HepG2 (cell line): ENCODE results near the gene C1orf159. TPM values are rescaled to one million over a fixed set of nuclear protein-coding genes. Genes with fewer than 3 reads are reported as not detected.

Experiments used
- ADNP ChIP-seq: sonication (generic); formaldehyde crosslinking; IDR thresholded peaks from 2 replicates; pipeline ENCODE4 v1.4.0; 2020; ENCODE audit warnings: missing genetic modification reagents
- ATAD3A ChIP-seq: sonication (generic); formaldehyde crosslinking; IDR thresholded peaks from 2 replicates; pipeline ENCODE4 v1.4.0; 2020; ENCODE audit warnings: missing genetic modification reagents
- BRCA1 ChIP-seq: sonication (generic); formaldehyde crosslinking; IDR thresholded peaks from 2 replicates; pipeline ENCODE4 v1.4.0; 2020; ENCODE audit warnings: missing genetic modification reagents
- DR1 ChIP-seq: sonication (generic); formaldehyde crosslinking; IDR thresholded peaks from 2 replicates; pipeline ENCODE4 v1.8.0; 2021; ENCODE audit warnings: mild to moderate bottlenecking, missing genetic modification reagents, inconsistent platforms
- ELF3 ChIP-seq: IDR thresholded peaks from 2 replicates; pipeline ENCODE4 v1.6.1; 2016; ENCODE audit warnings: missing genetic modification reagents, missing compliant biosample characterization
- HMG20A ChIP-seq: IDR thresholded peaks from 2 replicates; pipeline ENCODE4 v1.6.1; 2016; ENCODE audit warnings: borderline replicate concordance
- MAFG ChIP-seq: sonication (generic); formaldehyde crosslinking; IDR thresholded peaks from 2 replicates; pipeline ENCODE4 v1.5.1; 2020; ENCODE audit warnings: mild to moderate bottlenecking, missing genetic modification reagents
- MXI1 ChIP-seq: IDR thresholded peaks from 3 replicates; pipeline ENCODE4 v1.6.1; 2012; ENCODE audit warnings: low read depth, low read length, inconsistent platforms, borderline replicate concordance
- NFIC ChIP-seq: IDR thresholded peaks from 2 replicates; pipeline ENCODE4 v1.6.1; 2012; ENCODE audit warnings: mild to moderate bottlenecking, low read length, inconsistent platforms
- NKX3-1 ChIP-seq: sonication (generic); formaldehyde crosslinking; IDR thresholded peaks from 2 replicates; pipeline ENCODE4 v1.5.0; 2020; ENCODE audit warnings: missing genetic modification reagents
- SP2 ChIP-seq: sonication (generic); formaldehyde crosslinking; IDR thresholded peaks from 2 replicates; pipeline ENCODE4 v1.5.1; 2020; ENCODE audit warnings: mild to moderate bottlenecking, missing genetic modification reagents
- SP5 ChIP-seq: IDR thresholded peaks from 2 replicates; pipeline ENCODE4 v1.6.1; 2016; ENCODE audit warnings: low read depth, borderline replicate concordance
- SRSF9 ChIP-seq: fragments of 200-400 bp; formaldehyde crosslinking; IDR thresholded peaks from 2 replicates; pipeline ENCODE4 v1.6.1; 2018; ENCODE audit warnings: borderline replicate concordance, mild to moderate bottlenecking, low read depth, low read length; ENCODE audit not compliant: insufficient read depth, poor library complexity, severe bottlenecking
- SUZ12 ChIP-seq: fragments of 150-350 bp; IDR thresholded peaks from 2 replicates; pipeline ENCODE4 v1.6.1; 2014; ENCODE audit warnings: low read depth, low read length
- TFAP4 ChIP-seq: sonication (generic); IDR thresholded peaks from 2 replicates; pipeline ENCODE4 v1.6.1; 2016; ENCODE audit warnings: low read depth, borderline replicate concordance
- ZBTB3 ChIP-seq: sonication (generic); formaldehyde crosslinking; IDR thresholded peaks from 2 replicates; pipeline ENCODE4 v1.4.0; 2020; ENCODE audit warnings: low read depth, mild to moderate bottlenecking, moderate library complexity, missing genetic modification reagents, borderline replicate concordance
- ZFP82 ChIP-seq: sonication (generic); formaldehyde crosslinking; IDR thresholded peaks from 2 replicates; pipeline ENCODE4 v1.5.1; 2020; ENCODE audit warnings: mild to moderate bottlenecking, missing genetic modification reagents, borderline replicate concordance
- ZFX ChIP-seq: sonication (generic); formaldehyde crosslinking; IDR thresholded peaks from 2 replicates; pipeline ENCODE4 v1.4.0; 2020; ENCODE audit warnings: mild to moderate bottlenecking, low read depth, missing genetic modification reagents, moderate library complexity
- ZMYM4 ChIP-seq: sonication (generic); formaldehyde crosslinking; IDR thresholded peaks from 2 replicates; pipeline ENCODE4 v1.8.1; 2023; ENCODE audit warnings: mild to moderate bottlenecking, missing genetic modification reagents
- ZNF292 ChIP-seq: sonication (generic); formaldehyde crosslinking; IDR thresholded peaks from 2 replicates; pipeline ENCODE4 v1.8.1; 2022; ENCODE audit warnings: mild to moderate bottlenecking, low read depth, missing genetic modification reagents, borderline replicate concordance
- ZNF317 ChIP-seq: sonication (generic); formaldehyde crosslinking; IDR thresholded peaks from 2 replicates; pipeline ENCODE4 v1.5.0; 2020; ENCODE audit warnings: mild to moderate bottlenecking, missing genetic modification reagents
- ZNF484 ChIP-seq: sonication (generic); formaldehyde crosslinking; IDR thresholded peaks from 2 replicates; pipeline ENCODE4 v1.5.1; 2020; ENCODE audit warnings: mild to moderate bottlenecking, low read depth, missing genetic modification reagents, borderline replicate concordance
- ZSCAN22 ChIP-seq: sonication (generic); formaldehyde crosslinking; IDR thresholded peaks from 2 replicates; pipeline ENCODE4 v1.4.0; 2020; ENCODE audit warnings: mild to moderate bottlenecking, missing genetic modification reagents
- ZSCAN30 ChIP-seq: sonication (generic); formaldehyde crosslinking; IDR thresholded peaks from 2 replicates; pipeline ENCODE4 v1.5.0; 2020; ENCODE audit warnings: mild to moderate bottlenecking, missing genetic modification reagents
- polyA plus RNA-seq, 8 experiments: library from polyadenylated mRNA; depleted of rRNA in 3 of 8; stranded (reverse) in 7 of 8; unstranded in 1 of 8; fragments of >200 nt; fragmentation: Illumina TruSeq in 4 of 8; extraction: Trizol in 4 of 8; gene quantifications; 2 replicates each; pipeline versions ENCODE4 v1.2.1 to v1.2.3, GENCODE V29; 2011 to 2016; ENCODE audit warnings: low read depth in 4 of 8, missing spikeins in 1 of 8, mixed read lengths in 1 of 8; ENCODE audit not compliant: insufficient read depth in 1 of 8
- total RNA-seq, 5 experiments: library from RNA; depleted of rRNA; stranded (reverse); fragments of >200 nt; fragmentation: Illumina TruSeq; extraction: Trizol; gene quantifications; 2 replicates each; pipeline ENCODE4 v1.2.3, GENCODE V29; 2016; ENCODE audit warnings: low read depth in 1 of 5
- TF ChIP-seq, protein P1 (sequence below): sonication (generic); formaldehyde crosslinking; IDR thresholded peaks from 2 replicates; pipeline ENCODE4 v1.4.0; 2020; ENCODE audit warnings: missing genetic modification reagents
- TF ChIP-seq, protein P2 (sequence below): sonication (generic); formaldehyde crosslinking; IDR thresholded peaks from 2 replicates; pipeline ENCODE4 v1.4.0; 2020; ENCODE audit warnings: missing genetic modification reagents

The C1orf159 gene
- total and polyA plus RNA-seq, 2 of the 13 experiments (the other 11 are each of a cell fraction or from before 2014, with no cell fraction given), result 3.8 to 6.7 TPM

DNA sequence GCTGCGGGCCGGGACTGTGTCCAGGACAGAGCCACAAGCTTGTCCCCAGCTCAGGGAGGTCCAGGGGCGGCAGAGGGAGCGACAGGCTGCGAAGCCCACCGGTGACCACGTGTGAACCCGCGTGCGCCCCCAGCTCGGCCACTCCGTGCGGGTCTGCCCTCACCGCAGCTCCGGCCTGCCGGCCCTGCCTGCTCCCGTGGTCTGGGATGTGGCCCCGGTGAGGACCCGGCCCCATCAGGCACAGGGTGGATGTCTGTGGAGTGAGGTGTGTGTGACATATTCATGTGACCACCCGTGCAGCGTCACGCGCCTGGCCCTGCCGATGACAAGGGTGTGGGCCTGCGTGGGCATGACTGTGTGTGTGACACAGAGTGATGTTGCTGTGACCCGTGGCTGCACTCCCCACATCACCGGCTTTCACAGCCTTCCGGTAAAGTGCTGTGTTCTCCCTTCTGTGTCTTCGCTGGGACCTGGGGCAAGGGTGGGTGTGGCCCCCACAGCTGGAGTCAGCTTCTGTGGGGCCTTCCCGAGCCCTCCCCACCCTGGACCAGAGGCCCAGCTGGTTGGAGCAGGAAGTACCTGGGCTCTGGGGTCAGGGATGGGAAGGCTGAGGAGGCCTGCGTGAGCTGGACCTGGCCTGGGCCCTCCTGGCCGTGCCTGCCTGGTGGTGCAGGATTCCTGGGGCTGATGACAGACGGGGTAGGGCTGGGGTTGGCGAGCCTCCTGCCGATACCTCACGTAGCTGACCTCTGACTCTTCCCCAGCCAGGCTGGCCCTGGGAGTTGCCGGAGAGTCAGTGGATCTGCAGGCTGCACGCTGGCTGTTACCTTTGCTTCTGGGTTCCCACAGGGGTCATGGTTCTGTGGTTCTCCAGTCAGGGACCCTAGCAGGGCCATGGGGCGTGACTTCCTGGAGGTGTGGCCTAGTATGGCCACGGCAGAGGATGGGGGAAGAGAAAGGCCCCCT, 45.9 kb downstream of the C1orf159 start (continued):
- TF ChIP-seq ZSCAN22 (CRISPR knock-in tag) (no peak), ZNF484 (no peak), ZMYM4 (CRISPR knock-in tag) (no peak), SP5 (CRISPR knock-in tag) (no peak), SUZ12 (no peak), ADNP (CRISPR knock-in tag) (no peak), BRCA1 (CRISPR knock-in tag) (no peak), ZNF317 (CRISPR knock-in tag) (no peak), ELF3 (CRISPR knock-in tag) (0 out of 2 replicates have a peak, but pooled peaks have one; percentile 12), SRSF9 (no peak), ZFP82 (CRISPR knock-in tag) (no peak), NKX3-1 (CRISPR knock-in tag) (no peak), MXI1 (no peak), ZBTB3 (CRISPR knock-in tag) (no peak), ZFX (CRISPR knock-in tag) (peak; percentile 66), ZNF292 (CRISPR knock-in tag) (0 out of 2 replicates have a peak, but pooled peaks have one; percentile 33), ATAD3A (no peak), HMG20A (no peak), SP2 (CRISPR knock-in tag) (no peak), NFIC (no peak), MAFG (no peak), ZSCAN30 (CRISPR knock-in tag) (no peak), DR1 (no peak; the same call in 1 of the 2 replicates), TFAP4 (no peak; the same call in 1 of the 2 replicates)
- TF ChIP-seq, protein P1, sequence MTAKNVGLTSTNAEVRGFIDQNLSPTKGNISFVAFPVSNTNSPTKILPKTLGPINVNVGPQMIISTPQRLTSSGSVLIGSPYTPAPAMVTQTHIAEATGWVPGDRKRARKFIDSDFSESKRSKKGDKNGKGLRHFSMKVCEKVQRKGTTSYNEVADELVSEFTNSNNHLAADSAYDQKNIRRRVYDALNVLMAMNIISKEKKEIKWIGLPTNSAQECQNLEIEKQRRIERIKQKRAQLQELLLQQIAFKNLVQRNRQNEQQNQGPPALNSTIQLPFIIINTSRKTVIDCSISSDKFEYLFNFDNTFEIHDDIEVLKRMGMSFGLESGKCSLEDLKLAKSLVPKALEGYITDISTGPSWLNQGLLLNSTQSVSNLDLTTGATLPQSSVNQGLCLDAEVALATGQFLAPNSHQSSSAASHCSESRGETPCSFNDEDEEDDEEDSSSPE, result no peak
- TF ChIP-seq, protein P2, sequence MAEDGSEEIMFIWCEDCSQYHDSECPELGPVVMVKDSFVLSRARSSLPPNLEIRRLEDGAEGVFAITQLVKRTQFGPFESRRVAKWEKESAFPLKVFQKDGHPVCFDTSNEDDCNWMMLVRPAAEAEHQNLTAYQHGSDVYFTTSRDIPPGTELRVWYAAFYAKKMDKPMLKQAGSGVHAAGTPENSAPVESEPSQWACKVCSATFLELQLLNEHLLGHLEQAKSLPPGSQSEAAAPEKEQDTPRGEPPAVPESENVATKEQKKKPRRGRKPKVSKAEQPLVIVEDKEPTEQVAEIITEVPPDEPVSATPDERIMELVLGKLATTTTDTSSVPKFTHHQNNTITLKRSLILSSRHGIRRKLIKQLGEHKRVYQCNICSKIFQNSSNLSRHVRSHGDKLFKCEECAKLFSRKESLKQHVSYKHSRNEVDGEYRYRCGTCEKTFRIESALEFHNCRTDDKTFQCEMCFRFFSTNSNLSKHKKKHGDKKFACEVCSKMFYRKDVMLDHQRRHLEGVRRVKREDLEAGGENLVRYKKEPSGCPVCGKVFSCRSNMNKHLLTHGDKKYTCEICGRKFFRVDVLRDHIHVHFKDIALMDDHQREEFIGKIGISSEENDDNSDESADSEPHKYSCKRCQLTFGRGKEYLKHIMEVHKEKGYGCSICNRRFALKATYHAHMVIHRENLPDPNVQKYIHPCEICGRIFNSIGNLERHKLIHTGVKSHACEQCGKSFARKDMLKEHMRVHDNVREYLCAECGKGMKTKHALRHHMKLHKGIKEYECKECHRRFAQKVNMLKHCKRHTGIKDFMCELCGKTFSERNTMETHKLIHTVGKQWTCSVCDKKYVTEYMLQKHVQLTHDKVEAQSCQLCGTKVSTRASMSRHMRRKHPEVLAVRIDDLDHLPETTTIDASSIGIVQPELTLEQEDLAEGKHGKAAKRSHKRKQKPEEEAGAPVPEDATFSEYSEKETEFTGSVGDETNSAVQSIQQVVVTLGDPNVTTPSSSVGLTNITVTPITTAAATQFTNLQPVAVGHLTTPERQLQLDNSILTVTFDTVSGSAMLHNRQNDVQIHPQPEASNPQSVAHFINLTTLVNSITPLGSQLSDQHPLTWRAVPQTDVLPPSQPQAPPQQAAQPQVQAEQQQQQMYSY (CRISPR knock-in tag), result no peak
